CMK (cell line): Measurements from ENCODE around the gene MRTFB.
"Not testable (repeated sequence)": the region's sequence is repeated elsewhere in the genome, so short reads cannot be mapped to it uniquely, and the experiment has no call there.

Experiments used
- DNase-seq: peaks from one replicate; pipeline ENCODE4 v3.0.0-alpha.2; 2010; ENCODE audit warnings: low read depth

The MRTFB gene

GRCh38 chr16:14105760-14106375, 34.7 kb downstream of the MRTFB start:
- DNase-seq, result no peak

GRCh38 chr16:14106457-14106856, 35.3 kb downstream of the MRTFB start:
- no peak for DNase-seq

- no peak for DNase-seq
Observed at GRCh38 chr16:14106961-14107360, 35.8 kb downstream of the MRTFB start.

- no peak for DNase-seq
Observed at GRCh38 chr16:14109077-14109775, 38.1 kb downstream of the MRTFB start.

- no peak for DNase-seq
Observed at GRCh38 chr16:14109782-14110727, 38.9 kb downstream of the MRTFB start.

GRCh38 chr16:14110728-14111251, 39.7 kb downstream of the MRTFB start:
- DNase-seq, result no peak

GRCh38 chr16:14111713-14112538, 40.8 kb downstream of the MRTFB start:
- DNase-seq, result no peak

GRCh38 chr16:14112539-14112856, 41.4 kb downstream of the MRTFB start:
- no peak for DNase-seq

GRCh38 chr16:14113344-14113743, 42.2 kb downstream of the MRTFB start:
- no peak for DNase-seq

- no peak for DNase-seq
Observed at GRCh38 chr16:14117051-14117450, 45.9 kb downstream of the MRTFB start.

- DNase-seq, result no peak
Observed at GRCh38 chr16:14119799-14120198, 48.7 kb downstream of the MRTFB start.

- peak; percentile 3 for DNase-seq
Observed at GRCh38 chr16:14120335-14120734, 49.2 kb downstream of the MRTFB start.

- DNase-seq, result no peak
Observed at GRCh38 chr16:14121142-14121541, 50.0 kb downstream of the MRTFB start.

- DNase-seq, result no peak
Observed at GRCh38 chr16:14121872-14122271, 50.8 kb downstream of the MRTFB start.

GRCh38 chr16:14122430-14122829, 51.3 kb downstream of the MRTFB start:
- DNase-seq, result not testable (repeated sequence)

GRCh38 chr16:14125000-14125681, 54.0 kb downstream of the MRTFB start:
- no peak for DNase-seq

GRCh38 chr16:14125708-14126107, 54.6 kb downstream of the MRTFB start:
- DNase-seq, result no peak

- no peak for DNase-seq
Observed at GRCh38 chr16:14128097-14128496, 57.0 kb downstream of the MRTFB start.

GRCh38 chr16:14129502-14129901, 58.4 kb downstream of the MRTFB start:
- no peak for DNase-seq

- no peak for DNase-seq
Observed at GRCh38 chr16:14131774-14132695, 60.9 kb downstream of the MRTFB start.
